KMS-11 (cell line): ENCODE results near the gene APLP2.

Source experiments
- H2AFZ ChIP-seq: fragments of 200-600 bp; sonication (generic); 2 replicates; pipeline ENCODE4 v1.6.1; 2016; ENCODE audit warnings: antibody characterized with exemption, mixed run types, low read depth
- H3K27ac ChIP-seq: fragments of 200-600 bp; sonication (generic); 2 replicates; pipeline ENCODE4 v1.6.1; 2016; ENCODE audit warnings: mild to moderate bottlenecking, mixed run types
- H3K27me3 ChIP-seq: fragments of 200-600 bp; sonication (generic); 2 replicates; pipeline ENCODE4 v1.6.1; 2017; ENCODE audit warnings: mild to moderate bottlenecking, low read depth, mixed run types, moderate library complexity; ENCODE audit not compliant: insufficient read depth
- H3K36me3 ChIP-seq: fragments of 200-600 bp; sonication (generic); 2 replicates; pipeline ENCODE4 v1.6.1; 2017; ENCODE audit warnings: mild to moderate bottlenecking, mixed run types; ENCODE audit not compliant: insufficient read depth
- H3K4me1 ChIP-seq: fragments of 200-600 bp; sonication (generic); 2 replicates; pipeline ENCODE4 v1.6.1; 2016; ENCODE audit warnings: mild to moderate bottlenecking, low read depth, mixed run types; ENCODE audit not compliant: poor library complexity, severe bottlenecking
- H3K4me2 ChIP-seq: fragments of 200-600 bp; sonication (generic); 2 replicates; pipeline ENCODE4 v1.7.0; 2016; ENCODE audit warnings: mild to moderate bottlenecking, mixed run types
- H3K4me3 ChIP-seq: fragments of 200-600 bp; sonication (generic); IDR thresholded peaks from 2 replicates; pipeline ENCODE4 v1.6.1; 2017; ENCODE audit warnings: low read depth, low read length, mixed read lengths; ENCODE audit not compliant: insufficient read depth
- H3K79me2 ChIP-seq: fragments of 200-600 bp; sonication (generic); 2 replicates; pipeline ENCODE4 v1.6.1; 2016; ENCODE audit warnings: low read depth, mixed run types; ENCODE audit not compliant: insufficient read depth
- H3K9ac ChIP-seq: fragments of 200-600 bp; sonication (generic); 2 replicates; pipeline ENCODE4 v1.6.1; 2016; ENCODE audit warnings: mild to moderate bottlenecking, mixed run types
- H4K20me1 ChIP-seq: fragments of 200-600 bp; sonication (generic); 2 replicates; pipeline ENCODE4 v1.6.1; 2016; ENCODE audit warnings: mild to moderate bottlenecking, mixed run types; ENCODE audit not compliant: insufficient read depth
- TF ChIP-seq, protein P1 (sequence below): fragments of 200-600 bp; sonication (generic); conservative IDR thresholded peaks from 2 replicates; pipeline ENCODE4 v1.6.1; 2017; ENCODE audit warnings: low read depth, mild to moderate bottlenecking, antibody characterized with exemption, low read length, moderate library complexity, mixed read lengths

APLP2 gene

DNA sequence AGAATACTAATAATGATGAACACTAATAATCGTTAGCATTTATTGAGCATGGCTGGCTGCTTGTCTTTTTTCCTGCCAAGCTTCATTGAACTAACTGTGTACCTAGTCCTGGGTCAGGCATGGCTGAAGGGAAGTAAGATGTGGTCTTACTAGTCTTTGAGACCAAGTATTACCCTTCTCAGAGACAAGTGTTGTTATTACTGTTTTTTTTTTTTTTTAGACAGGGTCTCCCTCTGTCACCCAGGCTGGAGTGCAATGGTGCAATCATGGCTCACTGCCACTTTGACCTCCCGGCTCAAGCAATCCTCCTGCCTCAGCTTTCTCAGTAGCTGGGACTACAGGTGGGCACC is 94.5 kb downstream of the APLP2 start:
- H3K27ac ChIP-seq: no peak overlapping the region; the same call in 1 of the 2 replicates
- no peak overlapping the region for H3K4me3 ChIP-seq
- no peak overlapping the region for H2AFZ ChIP-seq
- no peaks in the 10 kb centered on the region for H4K20me1 ChIP-seq
- peaks cover 49% of the 10 kb centered on the region for H3K4me1 ChIP-seq
- no peaks in the 10 kb centered on the region for H3K36me3 ChIP-seq
- H3K9ac ChIP-seq: no peak overlapping the region
- peak overlapping the region; percentile 66; the same call in 1 of the 2 replicates for H3K4me2 ChIP-seq
- TF ChIP-seq, protein P1, sequence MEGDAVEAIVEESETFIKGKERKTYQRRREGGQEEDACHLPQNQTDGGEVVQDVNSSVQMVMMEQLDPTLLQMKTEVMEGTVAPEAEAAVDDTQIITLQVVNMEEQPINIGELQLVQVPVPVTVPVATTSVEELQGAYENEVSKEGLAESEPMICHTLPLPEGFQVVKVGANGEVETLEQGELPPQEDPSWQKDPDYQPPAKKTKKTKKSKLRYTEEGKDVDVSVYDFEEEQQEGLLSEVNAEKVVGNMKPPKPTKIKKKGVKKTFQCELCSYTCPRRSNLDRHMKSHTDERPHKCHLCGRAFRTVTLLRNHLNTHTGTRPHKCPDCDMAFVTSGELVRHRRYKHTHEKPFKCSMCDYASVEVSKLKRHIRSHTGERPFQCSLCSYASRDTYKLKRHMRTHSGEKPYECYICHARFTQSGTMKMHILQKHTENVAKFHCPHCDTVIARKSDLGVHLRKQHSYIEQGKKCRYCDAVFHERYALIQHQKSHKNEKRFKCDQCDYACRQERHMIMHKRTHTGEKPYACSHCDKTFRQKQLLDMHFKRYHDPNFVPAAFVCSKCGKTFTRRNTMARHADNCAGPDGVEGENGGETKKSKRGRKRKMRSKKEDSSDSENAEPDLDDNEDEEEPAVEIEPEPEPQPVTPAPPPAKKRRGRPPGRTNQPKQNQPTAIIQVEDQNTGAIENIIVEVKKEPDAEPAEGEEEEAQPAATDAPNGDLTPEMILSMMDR: no peak
- no peaks in the 10 kb centered on the region for H3K27me3 ChIP-seq
- H3K79me2 ChIP-seq: peaks cover 85% of the 10 kb centered on the region

GRCh38 chr11:130165601-130166456 is 96.1 kb downstream of the APLP2 start:
- TF ChIP-seq, protein P1: no peak
- H3K27ac ChIP-seq: no peak overlapping the region
- H3K79me2 ChIP-seq: peaks cover 93% of the 10 kb centered on the region
- H3K36me3 ChIP-seq: no peaks in the 10 kb centered on the region
- H3K4me1 ChIP-seq: peaks cover 49% of the 10 kb centered on the region
- no peak overlapping the region for H3K4me2 ChIP-seq
- H3K4me3 ChIP-seq: no peak overlapping the region
- H4K20me1 ChIP-seq: no peaks in the 10 kb centered on the region
- no peaks in the 10 kb centered on the region for H3K27me3 ChIP-seq
- no peak overlapping the region for H3K9ac ChIP-seq
- H2AFZ ChIP-seq: no peak overlapping the region

- Histone ChIP-seq H2AFZ (no peak overlapping the region), H3K4me3 (no peak overlapping the region), H3K9ac (no peak overlapping the region), H3K4me2 (no peak overlapping the region), H3K4me1 (peaks cover 49% of the 10 kb centered on the region), H3K27ac (no peak overlapping the region), H3K36me3 (no peaks in the 10 kb centered on the region), H3K27me3 (no peaks in the 10 kb centered on the region), H3K79me2 (peaks cover 88% of the 10 kb centered on the region), H4K20me1 (no peaks in the 10 kb centered on the region)
- TF ChIP-seq, protein P1: no peak
These were observed 96.7 kb downstream of the APLP2 start for GRCh38 chr11:130166457-130166784.

GRCh38 chr11:130167146-130167545 is 97.5 kb downstream of the APLP2 start:
- TF ChIP-seq, protein P1: no peak
- Histone ChIP-seq H3K4me2 (no peak overlapping the region), H3K27me3 (no peaks in the 10 kb centered on the region), H2AFZ (no peak overlapping the region), H4K20me1 (no peaks in the 10 kb centered on the region), H3K4me1 (peaks cover 42% of the 10 kb centered on the region), H3K36me3 (no peaks in the 10 kb centered on the region), H3K27ac (no peak overlapping the region), H3K79me2 (peaks cover 84% of the 10 kb centered on the region), H3K9ac (no peak overlapping the region), H3K4me3 (no peak overlapping the region)
